GM23338 (cell line): ENCODE results near the gene CCNYL1. TPM values are rescaled to one million over a fixed set of nuclear protein-coding genes. Genes with fewer than 3 reads are reported as not detected.
"Not testable (repeated sequence)": the region's sequence is repeated elsewhere in the genome, so short reads cannot be mapped to it uniquely, and the experiment has no call there.

Source experiments
- ATAC-seq: fragments of 200-7000 bp; cut with Tn5 transposase; 3 replicates; pipeline ENCODE4 v1.9.1; 2020
- DNase-seq: peaks from one replicate; pipeline ENCODE4 v3.0.0-alpha.2; 2015; ENCODE audit warnings: low spot score
- H2AFZ ChIP-seq: fragments of 200-600 bp; sonication (generic); 2 replicates; pipeline ENCODE4 v1.8.0; 2016; ENCODE audit warnings: antibody characterized with exemption, mild to moderate bottlenecking, moderate library complexity
- H3F3A ChIP-seq: fragments of 200-600 bp; sonication (generic); replicated peaks from 2 replicates; pipeline ENCODE4 v1.8.0; 2017; ENCODE audit warnings: antibody characterized with exemption, mixed run types, low read depth
- H3K27ac ChIP-seq: fragments of 200-600 bp; sonication (generic); 2 replicates; pipeline ENCODE4 v1.6.1; 2016; ENCODE audit warnings: low read depth
- H3K27me3 ChIP-seq: fragments of 200-600 bp; sonication (generic); 2 replicates; pipeline ENCODE4 v1.8.0; 2016; ENCODE audit warnings: mild to moderate bottlenecking, mixed run types, moderate library complexity; ENCODE audit not compliant: insufficient read depth
- H3K36me3 ChIP-seq: fragments of 200-600 bp; sonication (generic); 2 replicates; pipeline ENCODE4 v1.8.0; 2016; ENCODE audit warnings: mild to moderate bottlenecking; ENCODE audit not compliant: insufficient read depth
- H3K4me1 ChIP-seq: fragments of 200-600 bp; sonication (generic); 2 replicates; pipeline ENCODE4 v1.8.0; 2016; ENCODE audit warnings: mild to moderate bottlenecking, moderate library complexity; ENCODE audit not compliant: insufficient read depth
- H3K4me2 ChIP-seq: fragments of 200-600 bp; sonication (generic); 2 replicates; pipeline ENCODE4 v1.7.1; 2017; ENCODE audit warnings: mixed run types
- H3K4me3 ChIP-seq: fragments of 200-600 bp; sonication (generic); 2 replicates; pipeline ENCODE4 v1.6.1; 2016; ENCODE audit warnings: mixed run types
- H3K79me2 ChIP-seq: fragments of 200-600 bp; sonication (generic); replicated peaks from 2 replicates; pipeline ENCODE4 v1.8.0; 2017; ENCODE audit warnings: mild to moderate bottlenecking; ENCODE audit not compliant: insufficient read depth
- H3K9me2 ChIP-seq: fragments of 200-600 bp; sonication (generic); 2 replicates; pipeline ENCODE4 v1.8.0; 2017; ENCODE audit not compliant: insufficient read depth
- H4K20me1 ChIP-seq: fragments of 200-600 bp; sonication (generic); replicated peaks from 2 replicates; pipeline ENCODE4 v1.8.0; 2017; ENCODE audit warnings: mild to moderate bottlenecking; ENCODE audit not compliant: insufficient read depth
- H3K27ac Mint-ChIP-seq: 2 replicates; pipeline ENCODE4 v1.8.0; 2020; ENCODE audit warnings: inconsistent platforms, mild to moderate bottlenecking, moderate library complexity, mixed read lengths
- H3K27me3 Mint-ChIP-seq: 3 replicates; pipeline ENCODE4 v1.8.0; 2022; ENCODE audit warnings: low read depth, mild to moderate bottlenecking, moderate library complexity, mixed read lengths, inconsistent platforms; ENCODE audit not compliant: insufficient read depth, poor library complexity
- H3K36me3 Mint-ChIP-seq: 3 replicates; pipeline ENCODE4 v1.8.0; 2021; ENCODE audit warnings: low read depth, mild to moderate bottlenecking, inconsistent platforms, moderate library complexity, mixed read lengths
- H3K4me1 Mint-ChIP-seq: 3 replicates; pipeline ENCODE4 v1.8.0; 2020; ENCODE audit warnings: mild to moderate bottlenecking, inconsistent platforms, mixed read lengths
- H3K4me3 Mint-ChIP-seq: 3 replicates; pipeline ENCODE4 v1.8.0; 2021; ENCODE audit warnings: moderate library complexity, mild to moderate bottlenecking, inconsistent platforms, mixed read lengths
- H3K9me3 Mint-ChIP-seq: 3 replicates; pipeline ENCODE4 v1.8.0; 2020; ENCODE audit warnings: moderate library complexity, mild to moderate bottlenecking, inconsistent platforms, mixed read lengths
- CREB1 ChIP-seq: fragments of 250-450 bp; sonication (Bioruptor Pico); IDR thresholded peaks from 2 replicates; pipeline ENCODE4 v1.5.0; 2020; ENCODE audit warnings: low read depth, mild to moderate bottlenecking, moderate library complexity
- EZH2 ChIP-seq: fragments of 200-600 bp; sonication (generic); IDR thresholded peaks from one replicate; pipeline ENCODE4 v1.8.0; 2017; ENCODE audit warnings: antibody characterized with exemption, mild to moderate bottlenecking, low read depth; ENCODE audit not compliant: unreplicated experiment
- NANOG ChIP-seq: IDR thresholded peaks from 2 replicates; pipeline ENCODE4 v1.6.1; 2016; ENCODE audit warnings: antibody characterized with exemption, borderline replicate concordance
- POLR2AphosphoS5 ChIP-seq: IDR thresholded peaks from 2 replicates; pipeline ENCODE4 v1.6.1; 2016; ENCODE audit warnings: antibody characterized with exemption, low read depth
- STAT1 ChIP-seq: IDR thresholded peaks from one replicate; pipeline ENCODE4 v1.6.1; 2016; ENCODE audit warnings: antibody characterized with exemption; ENCODE audit not compliant: unreplicated experiment
- polyA plus RNA-seq: library from polyadenylated mRNA; unstranded; fragments of >200 nt; fragmentation: Nextera tagmentation; extraction: Ambion mirVana; gene quantifications from 2 replicates; pipeline ENCODE4 v1.2.1, GENCODE V29; 2016
- total RNA-seq: library from RNA; depleted of rRNA; stranded (reverse); fragments of >200 nt; shearing (Covaris generic); gene quantifications from 2 replicates; pipeline ENCODE4 v1.2.3, GENCODE V29; 2014
- TF ChIP-seq, protein P1 (sequence below): IDR thresholded peaks from 2 replicates; pipeline ENCODE4 v1.6.1; 2016; ENCODE audit warnings: antibody characterized with exemption

The CCNYL1 gene
- total and polyA plus RNA-seq, 2 experiments from 2014 or later: 19.6 to 32.1 TPM

DNA sequence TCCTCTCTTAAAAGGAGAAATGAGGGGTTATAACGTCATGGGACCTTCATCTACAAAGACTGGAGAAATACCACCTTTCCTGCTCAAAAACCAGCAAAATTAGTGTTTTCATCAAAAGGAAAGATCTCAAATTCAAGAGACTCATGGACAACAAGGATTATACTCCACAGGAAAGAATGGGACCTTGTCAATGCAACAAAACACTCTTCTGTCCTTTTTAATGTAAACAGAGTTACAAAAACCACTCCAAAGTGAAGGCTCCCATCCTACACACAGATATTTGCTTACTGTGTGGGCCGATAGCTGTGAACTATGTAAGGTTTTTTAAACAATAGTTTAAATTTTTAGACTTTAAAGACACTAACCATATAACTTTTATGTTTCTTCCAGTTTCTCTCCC lies 42.2 kb downstream of the CCNYL1 start:
- Histone ChIP-seq H3K36me3 (peaks cover 17% of the 10 kb centered on the region), H3K27ac (peak overlapping the region; percentile 53), H3K4me1 (peaks cover 21% of the 10 kb centered on the region)
- not testable (repeated sequence) for H3K4me3 Mint-ChIP-seq, H3K4me2 ChIP-seq, H4K20me1 ChIP-seq, H3K9me3 Mint-ChIP-seq, H3F3A ChIP-seq, H3K27me3 ChIP-seq, DNase-seq, H3K9me2 ChIP-seq, H3K4me3 ChIP-seq, H2AFZ ChIP-seq, H3K27ac Mint-ChIP-seq, ATAC-seq, H3K79me2 ChIP-seq
- H3K27me3 Mint-ChIP-seq: peaks cover 14% of the 10 kb centered on the region
- H3K4me1 Mint-ChIP-seq: peaks cover 15% of the 10 kb centered on the region
- H3K36me3 Mint-ChIP-seq: peaks cover 37% of the 10 kb centered on the region

DNA sequence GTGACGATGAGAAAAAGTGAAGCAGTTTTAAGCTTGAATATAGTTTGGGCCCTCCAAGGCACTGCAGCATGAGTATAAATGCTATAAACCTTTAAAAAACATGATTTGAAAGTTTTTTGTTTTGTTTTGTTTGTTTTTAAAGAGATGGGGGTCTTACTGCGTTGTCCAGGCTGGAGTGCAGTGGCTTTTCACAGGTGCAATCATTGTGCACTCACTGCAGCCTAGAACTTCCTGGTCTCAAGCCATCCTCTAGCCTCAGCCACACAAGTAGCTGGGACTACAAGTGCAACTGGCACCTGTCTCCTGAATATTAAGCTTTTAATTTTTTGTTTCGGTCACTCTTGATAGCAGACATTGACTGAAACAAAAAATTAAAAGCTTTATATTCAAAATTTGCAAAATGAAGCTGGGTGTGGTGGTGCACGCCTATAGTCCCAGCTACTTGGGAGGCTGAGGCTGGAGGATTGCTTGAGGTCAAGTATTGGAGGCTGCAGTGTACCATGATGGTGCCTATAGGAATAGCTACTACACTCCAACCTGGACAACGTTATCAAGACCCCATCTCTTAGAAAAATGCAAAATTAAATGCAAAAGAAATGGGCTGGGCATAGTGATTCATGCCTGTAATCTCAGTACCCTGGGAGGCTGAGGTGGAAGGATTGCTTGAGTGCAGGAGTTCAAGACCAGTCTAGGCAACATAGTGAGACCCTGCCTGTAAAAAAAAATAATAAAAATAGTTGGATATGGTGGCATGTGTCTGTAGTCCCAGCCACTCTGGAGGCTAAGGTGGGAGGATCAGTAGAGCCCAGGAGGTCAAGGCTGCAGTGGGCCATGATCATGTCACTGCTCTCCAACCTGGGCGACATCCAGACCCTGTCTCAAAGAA lies 43.3 kb downstream of the CCNYL1 start:
- Mint-ChIP-seq H3K4me3 (no peak overlapping the region), H3K27me3 (peaks cover 14% of the 10 kb centered on the region), H3K4me1 (peaks cover 15% of the 10 kb centered on the region), H3K36me3 (peaks cover 37% of the 10 kb centered on the region), H3K9me3 (no peaks in the 10 kb centered on the region), H3K27ac (no peak overlapping the region)
- Histone ChIP-seq H3K4me2 (no peak overlapping the region), H2AFZ (no peak overlapping the region), H3K27me3 (no peaks in the 10 kb centered on the region), H3K4me3 (no peak overlapping the region), H3K4me1 (peaks cover 16% of the 10 kb centered on the region), H3F3A (peaks cover 15% of the 10 kb centered on the region; the same call in 1 of the 2 replicates), H3K36me3 (peaks cover 20% of the 10 kb centered on the region), H4K20me1 (peaks cover 5% of the 10 kb centered on the region; the same call in 1 of the 2 replicates), H3K79me2 (peaks cover 10% of the 10 kb centered on the region; the same call in 1 of the 2 replicates), H3K27ac (no peak overlapping the region), H3K9me2 (no peaks in the 10 kb centered on the region)
- TF ChIP-seq POLR2AphosphoS5: no peak
- no peak for TF ChIP-seq STAT1
- TF ChIP-seq EZH2: no peak
- DNase-seq (no peak), ATAC-seq (no peak)

DNA sequence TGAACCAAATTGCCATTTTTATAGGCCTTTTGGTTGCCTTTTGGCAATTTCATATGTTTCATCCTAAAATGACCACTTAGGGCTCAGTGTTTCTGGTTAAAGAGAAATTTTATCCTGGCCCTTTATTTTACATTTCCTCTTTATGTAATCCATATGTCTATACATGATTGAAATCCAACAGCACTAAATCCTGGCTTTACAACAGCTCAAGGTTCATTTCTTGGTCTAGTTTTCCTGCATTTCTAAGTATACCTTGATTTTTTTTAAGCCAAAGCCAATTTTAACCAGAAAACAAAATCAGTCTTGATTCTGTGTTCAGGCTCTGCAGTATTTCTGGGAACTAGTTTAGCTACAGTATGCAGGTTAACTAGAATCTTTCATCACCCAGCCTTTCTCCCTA lies 46.6 kb downstream of the CCNYL1 start:
- no peak overlapping the region for H3K4me2 ChIP-seq

More for the DNA sequence above, 46.6 kb downstream of the CCNYL1 start:
- peaks cover 22% of the 10 kb centered on the region; the same call in 1 of the 2 replicates for H3F3A ChIP-seq
- H3K4me3 Mint-ChIP-seq: no peak overlapping the region
- H2AFZ ChIP-seq: no peak overlapping the region
- TF ChIP-seq NANOG (no peak), CREB1 (CRISPR knock-in tag) (no peak), STAT1 (no peak)
- TF ChIP-seq, protein P1, sequence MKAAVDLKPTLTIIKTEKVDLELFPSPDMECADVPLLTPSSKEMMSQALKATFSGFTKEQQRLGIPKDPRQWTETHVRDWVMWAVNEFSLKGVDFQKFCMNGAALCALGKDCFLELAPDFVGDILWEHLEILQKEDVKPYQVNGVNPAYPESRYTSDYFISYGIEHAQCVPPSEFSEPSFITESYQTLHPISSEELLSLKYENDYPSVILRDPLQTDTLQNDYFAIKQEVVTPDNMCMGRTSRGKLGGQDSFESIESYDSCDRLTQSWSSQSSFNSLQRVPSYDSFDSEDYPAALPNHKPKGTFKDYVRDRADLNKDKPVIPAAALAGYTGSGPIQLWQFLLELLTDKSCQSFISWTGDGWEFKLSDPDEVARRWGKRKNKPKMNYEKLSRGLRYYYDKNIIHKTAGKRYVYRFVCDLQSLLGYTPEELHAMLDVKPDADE: no peak
- no peaks in the 10 kb centered on the region for H3K27me3 ChIP-seq
- no peaks in the 10 kb centered on the region for H3K9me2 ChIP-seq
- H3K27ac Mint-ChIP-seq: no peak overlapping the region
- no peak overlapping the region for H3K4me3 ChIP-seq
- ATAC-seq (no peak), DNase-seq (no peak)
- peaks cover 40% of the 10 kb centered on the region for H3K79me2 ChIP-seq
- peaks cover 38% of the 10 kb centered on the region for H3K36me3 Mint-ChIP-seq
- H3K4me1 Mint-ChIP-seq: peaks cover 33% of the 10 kb centered on the region
- H3K27me3 Mint-ChIP-seq: peaks cover 7% of the 10 kb centered on the region
- H3K36me3 ChIP-seq: peaks cover 35% of the 10 kb centered on the region
- no peaks in the 10 kb centered on the region for H3K9me3 Mint-ChIP-seq
- H4K20me1 ChIP-seq: peaks cover 30% of the 10 kb centered on the region
- peak overlapping the region; percentile 73 for H3K27ac ChIP-seq
- peaks cover 27% of the 10 kb centered on the region for H3K4me1 ChIP-seq
